HepG2 (cell line): ENCODE data around the gene AK8. TPM values are rescaled to one million over a fixed set of nuclear protein-coding genes. Genes with fewer than 3 reads are reported as not detected.

Experiments
- ATAC-seq: fragments of 200-7000 bp; cut with Tn5 transposase; 3 replicates; pipeline ENCODE4 v1.9.1; 2020; ENCODE audit warnings: mild to moderate bottlenecking, moderate library complexity
- BruUV-seq: library from RNA; stranded (reverse); fragments of 400-500 nt; replicated peaks from 2 replicates; lab custom pipeline; 2021; lab: Mats Ljungman, UMichigan
- CTCF ChIA-PET: fragments of 300-600 bp; formaldehyde crosslinking; extraction: SDS; loops from one replicate; lab custom pipeline; 2021; ENCODE audit warnings: low total read pairs, inconsistent platforms, low intra/inter-chr PET ratio; lab: Yijun Ruan, JAX
- POLR2A ChIA-PET: fragments of 350-600 bp; sonication (Branson Sonifier 250); formaldehyde crosslinking; loops from one replicate; lab custom pipeline; 2020; ENCODE audit warnings: antibody characterized with exemption, inconsistent platforms; lab: Yijun Ruan, JAX
- DNase-seq: peaks from one replicate; pipeline ENCODE4 v3.0.0-alpha.2; 2015; ENCODE audit warnings: low spot score
- FAIRE-seq: peaks from 3 replicates; lab custom pipeline; 2011; peaks lifted over from hg19 to GRCh38; lab: Jason Lieb, UNC
- H2AFZ ChIP-seq: one replicate; pipeline ENCODE4 v1.6.1; 2011; ENCODE audit warnings: low read length, inconsistent platforms
- H3K27ac ChIP-seq: fragments of 300-600 bp; 3 replicates; pipeline ENCODE4 v1.8.0; 2011; ENCODE audit warnings: mixed run types, mild to moderate bottlenecking, mixed read lengths, low read length, inconsistent platforms; ENCODE audit not compliant: insufficient read depth; ENCODE audit errors: extremely low read length
- H3K27me3 ChIP-seq, 2 experiments: fragments of 200-600 bp in 1 of 2; 2 replicates in 1 of 2; 3 replicates in 1 of 2; pipeline versions ENCODE4 v1.6.0 to v1.8.0; 2011; ENCODE audit warnings: low read length in 2 of 2, mild to moderate bottlenecking in 2 of 2, moderate library complexity in 2 of 2, inconsistent platforms in 1 of 2; ENCODE audit not compliant: insufficient read depth in 2 of 2, control insufficient read depth in 1 of 2
- H3K36me3 ChIP-seq, 2 experiments: fragments of 200-600 bp in 1 of 2; replicated peaks in 1 of 2; 2 replicates in 1 of 2; 3 replicates in 1 of 2; pipeline versions ENCODE4 v1.5.1 to v1.8.0; 2011; ENCODE audit warnings: low read length in 2 of 2, inconsistent platforms in 1 of 2; ENCODE audit not compliant: insufficient read depth in 2 of 2, control insufficient read depth in 1 of 2
- H3K4me1 ChIP-seq: 2 replicates; pipeline ENCODE4 v1.5.1; 2012; ENCODE audit warnings: low read length, inconsistent platforms; ENCODE audit not compliant: insufficient read depth
- H3K4me2 ChIP-seq: 2 replicates; pipeline ENCODE4 v1.6.0; 2011; ENCODE audit warnings: low read depth, low read length, inconsistent platforms
- H3K4me3 ChIP-seq, 3 experiments: fragments of 200-600 bp in 1 of 3; sonication (generic), shearing (Covaris generic) in 1 of 3; replicated peaks in 1 of 3; 2 replicates each; pipeline ENCODE4 v1.5.1; 2011 to 2016; ENCODE audit warnings: low read length in 3 of 3, inconsistent platforms in 2 of 3, low read depth in 2 of 3, mild to moderate bottlenecking in 2 of 3, control low read depth in 1 of 3, mixed read lengths in 1 of 3; ENCODE audit not compliant: insufficient read depth in 1 of 3
- H3K79me2 ChIP-seq: one replicate; pipeline ENCODE4 v1.6.1; 2011; ENCODE audit warnings: low read length, inconsistent platforms; ENCODE audit not compliant: insufficient read depth
- H3K9ac ChIP-seq: 2 replicates; pipeline ENCODE4 v1.6.0; 2011; ENCODE audit warnings: mild to moderate bottlenecking, low read depth, low read length, inconsistent platforms; ENCODE audit not compliant: insufficient read depth
- H3K9me3 ChIP-seq: 2 replicates; pipeline ENCODE4 v1.5.1; 2012; ENCODE audit warnings: mild to moderate bottlenecking, low read length
- H4K20me1 ChIP-seq: 2 replicates; pipeline ENCODE4 v1.6.0; 2011; ENCODE audit warnings: inconsistent platforms, mild to moderate bottlenecking, low read length, moderate library complexity; ENCODE audit not compliant: insufficient read depth
- BRCA1 ChIP-seq: sonication (generic); formaldehyde crosslinking; IDR thresholded peaks from 2 replicates; pipeline ENCODE4 v1.4.0; 2020; ENCODE audit warnings: missing genetic modification reagents
- CEBPB ChIP-seq: IDR thresholded peaks from 2 replicates; pipeline ENCODE4 v1.6.1; 2011; ENCODE audit warnings: low read depth, low read length, improper control_type of control experiment, borderline replicate concordance
- MAFK ChIP-seq, 2 experiments: IDR thresholded peaks in 1 of 2; conservative IDR thresholded peaks in 1 of 2; 2 replicates each; pipeline ENCODE4 v1.6.1; 2011; ENCODE audit warnings: improper control_type of control experiment in 2 of 2, low read length in 2 of 2
- MIER2 ChIP-seq: IDR thresholded peaks from 2 replicates; pipeline ENCODE4 v1.6.1; 2016; ENCODE audit warnings: missing biosample characterization, missing genetic modification reagents
- NR2F1 ChIP-seq, 2 experiments: fragments of 450-650 bp in 1 of 2; formaldehyde crosslinking in 1 of 2; IDR thresholded peaks; 2 replicates each; pipeline versions ENCODE4 v1.5.0 to v1.6.1; 2016 to 2020; ENCODE audit warnings: mild to moderate bottlenecking in 1 of 2, missing compliant biosample characterization in 1 of 2, missing genetic modification reagents in 1 of 2, moderate library complexity in 1 of 2
- SNAI1 ChIP-seq: sonication (generic); formaldehyde crosslinking; IDR thresholded peaks from 2 replicates; pipeline ENCODE4 v1.5.0; 2020; ENCODE audit warnings: mild to moderate bottlenecking, missing genetic modification reagents, borderline replicate concordance
- SYNCRIP ChIP-seq: fragments of 200-400 bp; formaldehyde crosslinking; IDR thresholded peaks from 2 replicates; pipeline ENCODE4 v1.6.1; 2018; ENCODE audit warnings: mild to moderate bottlenecking, low read depth, low read length; ENCODE audit not compliant: insufficient read depth
- XBP1 ChIP-seq: sonication (generic); formaldehyde crosslinking; IDR thresholded peaks from 2 replicates; pipeline ENCODE4 v1.5.0; 2020; ENCODE audit warnings: missing genetic modification reagents
- ZFP90 ChIP-seq: sonication (generic); formaldehyde crosslinking; IDR thresholded peaks from 2 replicates; pipeline ENCODE4 v1.8.0; 2022; ENCODE audit warnings: missing genetic modification reagents, mild to moderate bottlenecking, inconsistent platforms, borderline replicate concordance
- ZNF263 ChIP-seq: sonication (generic); formaldehyde crosslinking; IDR thresholded peaks from 2 replicates; pipeline ENCODE4 v1.4.0; 2020; ENCODE audit warnings: missing genetic modification reagents
- ZNF274 ChIP-seq: sonication (generic); formaldehyde crosslinking; IDR thresholded peaks from 2 replicates; pipeline ENCODE4 v1.5.1; 2020; ENCODE audit warnings: mild to moderate bottlenecking, missing genetic modification reagents
- ZNF441 ChIP-seq: sonication (generic); formaldehyde crosslinking; IDR thresholded peaks from 2 replicates; pipeline ENCODE4 v1.7.0; 2021; ENCODE audit warnings: missing genetic modification reagents, borderline replicate concordance
- ZNF552 ChIP-seq: sonication (generic); formaldehyde crosslinking; IDR thresholded peaks from 2 replicates; pipeline ENCODE4 v1.9.0; 2022; ENCODE audit warnings: missing genetic modification reagents, mild to moderate bottlenecking, borderline replicate concordance
- ZNF652 ChIP-seq: IDR thresholded peaks from 2 replicates; pipeline ENCODE4 v1.6.1; 2016; ENCODE audit warnings: low read depth, borderline replicate concordance
- ZSCAN12 ChIP-seq: sonication (generic); formaldehyde crosslinking; IDR thresholded peaks from 2 replicates; pipeline ENCODE4 v1.9.0; 2021; ENCODE audit warnings: mild to moderate bottlenecking, missing genetic modification reagents
- ZSCAN9 ChIP-seq: IDR thresholded peaks from 2 replicates; pipeline ENCODE4 v1.6.1; 2016; ENCODE audit warnings: borderline replicate concordance
- whole genome bisulfite sequencing: methylation state at CpG from one replicate; pipeline ENCODE4 v1.1.6; 2017; ENCODE audit warnings: low lambda C conversion rate; 5-methylcytosine and 5-hydroxymethylcytosine counted together
- in situ Hi-C: cut with HindIII; loops from 2 replicates; pipeline ENCODE4 v1.10.0; 2017; ENCODE audit warnings: low pct_unique_long_range_greater_than_20kb; ENCODE audit not compliant: extremely low pct_ligation_motif_present
- intact Hi-C: fragments of 100-400 bp; cut with micrococcal nuclease; formaldehyde crosslinking; loops from one replicate; pipeline ENCODE4 v1.10.0; 2022; ENCODE audit not compliant: unreplicated experiment
- polyA plus RNA-seq, 8 experiments: library from polyadenylated mRNA; depleted of rRNA in 3 of 8; stranded (reverse) in 7 of 8; unstranded in 1 of 8; fragments of >200 nt; fragmentation: Illumina TruSeq in 4 of 8; extraction: Trizol in 4 of 8; gene quantifications; 2 replicates each; pipeline versions ENCODE4 v1.2.1 to v1.2.3, GENCODE V29; 2011 to 2016; ENCODE audit warnings: low read depth in 4 of 8, missing spikeins in 1 of 8, mixed read lengths in 1 of 8; ENCODE audit not compliant: insufficient read depth in 1 of 8
- total RNA-seq, 5 experiments: library from RNA; depleted of rRNA; stranded (reverse); fragments of >200 nt; fragmentation: Illumina TruSeq; extraction: Trizol; gene quantifications; 2 replicates each; pipeline ENCODE4 v1.2.3, GENCODE V29; 2016; ENCODE audit warnings: low read depth in 1 of 5
- TF ChIP-seq, protein P1 (sequence below): sonication (generic); formaldehyde crosslinking; IDR thresholded peaks from 2 replicates; pipeline ENCODE4 v1.5.1; 2020; ENCODE audit warnings: missing genetic modification reagents, mild to moderate bottlenecking, borderline replicate concordance
- TF ChIP-seq, protein P2 (sequence below): sonication (generic); formaldehyde crosslinking; IDR thresholded peaks from 2 replicates; pipeline ENCODE4 v1.5.1; 2020; ENCODE audit warnings: mild to moderate bottlenecking, missing genetic modification reagents, moderate library complexity
- TF ChIP-seq, protein P3 (sequence below): sonication (generic); formaldehyde crosslinking; IDR thresholded peaks from 2 replicates; pipeline ENCODE4 v1.4.0; 2020; ENCODE audit warnings: mild to moderate bottlenecking, missing genetic modification reagents

Gene AK8
- total and polyA plus RNA-seq, 2 of the 13 experiments (the other 11 are each of a cell fraction or from before 2014, with no cell fraction given) = 0.11 TPM; not detected in 1

DNA sequence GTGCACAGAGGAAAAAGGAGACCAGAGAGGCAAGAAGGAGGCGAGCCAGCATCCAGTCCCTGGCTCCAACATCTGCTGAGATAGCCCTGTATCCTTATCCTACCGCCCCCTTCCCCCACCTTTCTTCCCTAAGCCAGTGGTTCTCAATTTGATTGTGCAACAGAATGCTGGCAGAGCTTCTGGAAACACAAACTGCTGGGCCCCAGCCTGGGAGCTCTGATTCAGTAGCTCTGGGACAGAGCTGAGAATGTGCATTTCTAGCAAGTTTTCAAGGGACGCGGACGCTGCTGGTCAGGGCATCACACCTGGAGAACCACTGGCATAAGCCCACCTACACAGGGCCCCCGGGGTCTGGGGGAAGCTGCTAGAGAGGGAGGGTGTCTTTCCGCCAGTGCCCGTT lies 21.1 kb downstream of the AK8 start:
- Histone ChIP-seq H3K27me3 (peaks cover 0 to 7% of the 10 kb centered on the region in 2 experiments; a peak in 2 of 5 replicates), H2AFZ (no peak overlapping the region), H3K4me2 (no peak overlapping the region), H3K79me2 (no peaks in the 10 kb centered on the region), H3K4me1 (no peaks in the 10 kb centered on the region), H3K27ac (no peak overlapping the region), H4K20me1 (no peaks in the 10 kb centered on the region), H3K36me3 (no peaks in the 10 kb centered on the region), H3K4me3 (no peak overlapping the region), H3K9ac (no peak overlapping the region), H3K9me3 (no peaks in the 10 kb centered on the region)
- BruUV-seq = no TSS peak
- FAIRE-seq (no peak), DNase-seq (no peak), ATAC-seq (no peak)
- intact Hi-C loops (no loop called here), in situ Hi-C loops (no loop called here)
- ChIA-PET CTCF (no interaction called here), POLR2A (no interaction called here)
- 30% methylated on average over 4 of the region's 8 CpGs for WGBS
- TF ChIP-seq ZFP90 (CRISPR knock-in tag) (no peak), ZNF552 (CRISPR knock-in tag) (no peak), CEBPB (peak; percentile 40; the same call in 1 of the 2 replicates)
- TF ChIP-seq, protein P1, sequence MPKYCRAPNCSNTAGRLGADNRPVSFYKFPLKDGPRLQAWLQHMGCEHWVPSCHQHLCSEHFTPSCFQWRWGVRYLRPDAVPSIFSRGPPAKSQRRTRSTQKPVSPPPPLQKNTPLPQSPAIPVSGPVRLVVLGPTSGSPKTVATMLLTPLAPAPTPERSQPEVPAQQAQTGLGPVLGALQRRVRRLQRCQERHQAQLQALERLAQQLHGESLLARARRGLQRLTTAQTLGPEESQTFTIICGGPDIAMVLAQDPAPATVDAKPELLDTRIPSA (CRISPR knock-in tag) = no peak

DNA sequence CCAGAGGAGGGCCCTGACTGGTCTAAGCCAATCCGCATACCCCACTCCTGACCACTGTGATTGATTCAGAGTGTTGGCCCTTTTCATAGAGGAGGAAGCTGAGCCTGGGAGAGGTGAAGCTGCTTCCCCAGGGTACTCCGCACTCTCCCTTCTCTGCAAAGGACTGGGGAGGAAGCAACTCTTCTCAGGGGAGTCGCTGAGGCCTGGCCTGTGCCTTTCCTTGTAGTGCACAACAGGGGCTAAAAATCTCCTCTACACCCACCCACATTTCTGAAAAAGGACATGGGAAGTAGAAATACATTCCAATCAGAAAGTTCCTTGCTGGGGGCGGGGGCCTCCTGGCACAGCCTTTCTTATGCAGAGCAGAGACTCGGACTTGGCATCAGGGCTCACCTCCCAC lies 22.2 kb downstream of the AK8 start:
- H4K20me1 ChIP-seq = no peaks in the 10 kb centered on the region
- DNase-seq (no peak), ATAC-seq (no peak), FAIRE-seq (no peak)
- H3K4me2 ChIP-seq = no peak overlapping the region
- H3K9ac ChIP-seq = no peak overlapping the region
- no peak overlapping the region for H2AFZ ChIP-seq
- CTCF ChIA-PET = no interaction called here
- H3K79me2 ChIP-seq = no peaks in the 10 kb centered on the region
- WGBS = 72% methylated on average over 2 of the region's 5 CpGs
- in situ Hi-C loops (no loop called here), intact Hi-C loops (no loop called here)
- no peaks in the 10 kb centered on the region for H3K36me3 ChIP-seq
- no peak overlapping the region for H3K4me3 ChIP-seq
- H3K4me1 ChIP-seq = peaks cover 11% of the 10 kb centered on the region
- H3K27ac ChIP-seq = no peak overlapping the region
- BruUV-seq = no TSS peak
- H3K9me3 ChIP-seq = no peaks in the 10 kb centered on the region
- peaks cover 0 to 7% of the 10 kb centered on the region in 2 experiments; a peak in 1 of 5 replicates for H3K27me3 ChIP-seq
- POLR2A ChIA-PET = no interaction called here
- TF ChIP-seq, protein P2, sequence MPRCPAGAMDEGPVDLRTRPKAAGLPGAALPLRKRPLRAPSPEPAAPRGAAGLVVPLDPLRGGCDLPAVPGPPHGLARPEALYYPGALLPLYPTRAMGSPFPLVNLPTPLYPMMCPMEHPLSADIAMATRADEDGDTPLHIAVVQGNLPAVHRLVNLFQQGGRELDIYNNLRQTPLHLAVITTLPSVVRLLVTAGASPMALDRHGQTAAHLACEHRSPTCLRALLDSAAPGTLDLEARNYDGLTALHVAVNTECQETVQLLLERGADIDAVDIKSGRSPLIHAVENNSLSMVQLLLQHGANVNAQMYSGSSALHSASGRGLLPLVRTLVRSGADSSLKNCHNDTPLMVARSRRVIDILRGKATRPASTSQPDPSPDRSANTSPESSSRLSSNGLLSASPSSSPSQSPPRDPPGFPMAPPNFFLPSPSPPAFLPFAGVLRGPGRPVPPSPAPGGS (CRISPR knock-in tag) = no peak
- no peak for TF ChIP-seq SNAI1 (CRISPR knock-in tag)
- TF ChIP-seq, protein P3, sequence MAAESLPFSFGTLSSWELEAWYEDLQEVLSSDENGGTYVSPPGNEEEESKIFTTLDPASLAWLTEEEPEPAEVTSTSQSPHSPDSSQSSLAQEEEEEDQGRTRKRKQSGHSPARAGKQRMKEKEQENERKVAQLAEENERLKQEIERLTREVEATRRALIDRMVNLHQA = no peak
- TF ChIP-seq MAFK (conservative IDR thresholded peaks at IDR 0.05 in 1 of 2, IDR thresholded peaks at IDR 0.05 in 1 of 2; ENCODE audit: low read length in 2 of 2) = no peak
- no peak for TF ChIP-seq XBP1
- TF ChIP-seq ZNF652 = no peak
- no peak for TF ChIP-seq ZNF274 (CRISPR knock-in tag)
- no peak for TF ChIP-seq SYNCRIP
- no peak for TF ChIP-seq ZSCAN12 (CRISPR knock-in tag)
- TF ChIP-seq ZSCAN9 (CRISPR knock-in tag) = no peak
- TF ChIP-seq NR2F1 (CRISPR knock-in tag; IDR thresholded peaks at IDR 0.05) = no peak
- no peak for TF ChIP-seq ZNF263
- no peak for TF ChIP-seq MIER2 (CRISPR knock-in tag)
- no peak for TF ChIP-seq BRCA1 (CRISPR knock-in tag)
- no peak for TF ChIP-seq ZNF441
